GM23248 (cell line): ENCODE data around the gene PTPRD.

Experiments
- EZH2 ChIP-seq: fragments of 200-600 bp; sonication (generic); IDR thresholded peaks from 2 replicates; pipeline ENCODE4 v1.6.1; 2018; ENCODE audit warnings: antibody characterized with exemption, mild to moderate bottlenecking; ENCODE audit not compliant: insufficient read depth, poor library complexity, severe bottlenecking
- EZH2phosphoT487 ChIP-seq: fragments of 200-600 bp; sonication (generic); IDR thresholded peaks from 2 replicates; pipeline ENCODE4 v1.6.1; 2018; ENCODE audit warnings: antibody characterized with exemption, moderate library complexity, mild to moderate bottlenecking, low read depth; ENCODE audit not compliant: insufficient read depth

GRCh38 chr9:8677741-8678140, 1935.1 kb downstream of the PTPRD start:
- TF ChIP-seq EZH2 (no peak), EZH2phosphoT487 (no peak)
